GM23338 (cell line): ENCODE measurements around the gene MMD.

Source experiments
- EZH2 ChIP-seq: fragments of 200-600 bp; sonication (generic); IDR thresholded peaks from one replicate; pipeline ENCODE4 v1.8.0; 2017; ENCODE audit warnings: antibody characterized with exemption, mild to moderate bottlenecking, low read depth; ENCODE audit not compliant: unreplicated experiment
- POLR2AphosphoS5 ChIP-seq: IDR thresholded peaks from 2 replicates; pipeline ENCODE4 v1.6.1; 2016; ENCODE audit warnings: antibody characterized with exemption, low read depth
- TF ChIP-seq, protein P1 (sequence below), 2 experiments: fragments of 200-600 bp in 1 of 2; sonication (generic) in 1 of 2; conservative IDR thresholded peaks; 2 replicates each; pipeline versions ENCODE4 v1.5.1 to v1.6.1; 2016 to 2017; ENCODE audit warnings: antibody characterized with exemption in 2 of 2, low read depth in 2 of 2, mild to moderate bottlenecking in 2 of 2, moderate library complexity in 1 of 2
- TF ChIP-seq, protein P2 (sequence below): IDR thresholded peaks from one replicate; pipeline ENCODE4 v1.6.1; 2018; ENCODE audit warnings: antibody characterized with exemption; ENCODE audit not compliant: unreplicated experiment
- TF ChIP-seq, protein P3 (sequence below): IDR thresholded peaks from 2 replicates; pipeline ENCODE4 v1.6.1; 2016; ENCODE audit warnings: antibody characterized with exemption

DNA sequence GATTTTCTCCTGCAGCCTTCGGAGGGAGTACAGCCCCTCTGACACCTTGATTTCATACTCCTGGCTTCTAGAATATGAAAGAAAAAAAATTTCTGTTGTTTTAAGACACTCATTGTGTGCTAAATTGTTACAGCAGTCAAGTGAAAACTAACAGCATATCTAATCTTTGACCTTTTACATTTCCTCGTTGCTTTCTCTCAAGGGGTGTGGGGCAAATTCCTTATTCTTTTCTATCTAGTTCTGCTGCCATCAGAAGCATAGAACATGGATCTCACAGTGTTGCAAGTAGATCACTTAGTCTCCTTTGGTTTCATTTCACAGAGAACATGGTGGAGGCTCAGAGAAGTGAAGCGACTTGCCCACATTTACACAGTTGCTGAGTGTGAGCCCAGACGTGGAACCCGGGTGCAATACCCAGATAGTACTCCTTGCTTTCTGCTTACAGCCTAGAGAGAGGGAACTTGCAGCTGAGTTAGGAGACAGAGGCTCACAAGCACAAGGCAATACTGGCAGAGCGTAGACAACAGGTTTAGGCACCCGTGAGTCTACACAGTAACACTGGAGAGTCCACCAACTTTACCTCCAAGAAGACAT lies 28.7 kb upstream of the MMD start:
- TF ChIP-seq POLR2AphosphoS5 (no peak), EZH2 (no peak)
- TF ChIP-seq, protein P1, sequence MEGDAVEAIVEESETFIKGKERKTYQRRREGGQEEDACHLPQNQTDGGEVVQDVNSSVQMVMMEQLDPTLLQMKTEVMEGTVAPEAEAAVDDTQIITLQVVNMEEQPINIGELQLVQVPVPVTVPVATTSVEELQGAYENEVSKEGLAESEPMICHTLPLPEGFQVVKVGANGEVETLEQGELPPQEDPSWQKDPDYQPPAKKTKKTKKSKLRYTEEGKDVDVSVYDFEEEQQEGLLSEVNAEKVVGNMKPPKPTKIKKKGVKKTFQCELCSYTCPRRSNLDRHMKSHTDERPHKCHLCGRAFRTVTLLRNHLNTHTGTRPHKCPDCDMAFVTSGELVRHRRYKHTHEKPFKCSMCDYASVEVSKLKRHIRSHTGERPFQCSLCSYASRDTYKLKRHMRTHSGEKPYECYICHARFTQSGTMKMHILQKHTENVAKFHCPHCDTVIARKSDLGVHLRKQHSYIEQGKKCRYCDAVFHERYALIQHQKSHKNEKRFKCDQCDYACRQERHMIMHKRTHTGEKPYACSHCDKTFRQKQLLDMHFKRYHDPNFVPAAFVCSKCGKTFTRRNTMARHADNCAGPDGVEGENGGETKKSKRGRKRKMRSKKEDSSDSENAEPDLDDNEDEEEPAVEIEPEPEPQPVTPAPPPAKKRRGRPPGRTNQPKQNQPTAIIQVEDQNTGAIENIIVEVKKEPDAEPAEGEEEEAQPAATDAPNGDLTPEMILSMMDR (conservative IDR thresholded peaks at IDR 0.05; ENCODE audit: low read depth in 2 of 2), result no peak
- TF ChIP-seq, protein P2, sequence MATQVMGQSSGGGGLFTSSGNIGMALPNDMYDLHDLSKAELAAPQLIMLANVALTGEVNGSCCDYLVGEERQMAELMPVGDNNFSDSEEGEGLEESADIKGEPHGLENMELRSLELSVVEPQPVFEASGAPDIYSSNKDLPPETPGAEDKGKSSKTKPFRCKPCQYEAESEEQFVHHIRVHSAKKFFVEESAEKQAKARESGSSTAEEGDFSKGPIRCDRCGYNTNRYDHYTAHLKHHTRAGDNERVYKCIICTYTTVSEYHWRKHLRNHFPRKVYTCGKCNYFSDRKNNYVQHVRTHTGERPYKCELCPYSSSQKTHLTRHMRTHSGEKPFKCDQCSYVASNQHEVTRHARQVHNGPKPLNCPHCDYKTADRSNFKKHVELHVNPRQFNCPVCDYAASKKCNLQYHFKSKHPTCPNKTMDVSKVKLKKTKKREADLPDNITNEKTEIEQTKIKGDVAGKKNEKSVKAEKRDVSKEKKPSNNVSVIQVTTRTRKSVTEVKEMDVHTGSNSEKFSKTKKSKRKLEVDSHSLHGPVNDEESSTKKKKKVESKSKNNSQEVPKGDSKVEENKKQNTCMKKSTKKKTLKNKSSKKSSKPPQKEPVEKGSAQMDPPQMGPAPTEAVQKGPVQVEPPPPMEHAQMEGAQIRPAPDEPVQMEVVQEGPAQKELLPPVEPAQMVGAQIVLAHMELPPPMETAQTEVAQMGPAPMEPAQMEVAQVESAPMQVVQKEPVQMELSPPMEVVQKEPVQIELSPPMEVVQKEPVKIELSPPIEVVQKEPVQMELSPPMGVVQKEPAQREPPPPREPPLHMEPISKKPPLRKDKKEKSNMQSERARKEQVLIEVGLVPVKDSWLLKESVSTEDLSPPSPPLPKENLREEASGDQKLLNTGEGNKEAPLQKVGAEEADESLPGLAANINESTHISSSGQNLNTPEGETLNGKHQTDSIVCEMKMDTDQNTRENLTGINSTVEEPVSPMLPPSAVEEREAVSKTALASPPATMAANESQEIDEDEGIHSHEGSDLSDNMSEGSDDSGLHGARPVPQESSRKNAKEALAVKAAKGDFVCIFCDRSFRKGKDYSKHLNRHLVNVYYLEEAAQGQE, result no peak
- TF ChIP-seq, protein P3, sequence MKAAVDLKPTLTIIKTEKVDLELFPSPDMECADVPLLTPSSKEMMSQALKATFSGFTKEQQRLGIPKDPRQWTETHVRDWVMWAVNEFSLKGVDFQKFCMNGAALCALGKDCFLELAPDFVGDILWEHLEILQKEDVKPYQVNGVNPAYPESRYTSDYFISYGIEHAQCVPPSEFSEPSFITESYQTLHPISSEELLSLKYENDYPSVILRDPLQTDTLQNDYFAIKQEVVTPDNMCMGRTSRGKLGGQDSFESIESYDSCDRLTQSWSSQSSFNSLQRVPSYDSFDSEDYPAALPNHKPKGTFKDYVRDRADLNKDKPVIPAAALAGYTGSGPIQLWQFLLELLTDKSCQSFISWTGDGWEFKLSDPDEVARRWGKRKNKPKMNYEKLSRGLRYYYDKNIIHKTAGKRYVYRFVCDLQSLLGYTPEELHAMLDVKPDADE, result no peak
